Chondrocyte (in vitro differentiated cells): ENCODE results near the gene MYH16. TPM values are rescaled to one million over a fixed set of nuclear protein-coding genes. Genes with fewer than 3 reads are reported as not detected.
"Not testable (repeated sequence)": the region's sequence is repeated elsewhere in the genome, so short reads cannot be mapped to it uniquely, and the experiment has no call there.

Experiments used
- DNase-seq: peaks from one replicate; pipeline ENCODE4 v3.0.0; 2021; ENCODE audit warnings: mixed read lengths, low spot score
- H3K27ac Mint-ChIP-seq: one replicate; pipeline ENCODE4 v1.8.0; 2021; ENCODE audit warnings: mild to moderate bottlenecking, moderate library complexity, mixed read lengths; ENCODE audit not compliant: unreplicated experiment
- H3K27me3 Mint-ChIP-seq: 2 replicates; pipeline ENCODE4 v1.8.0; 2021; ENCODE audit warnings: low read depth, mixed read lengths
- H3K36me3 Mint-ChIP-seq: 2 replicates; pipeline ENCODE4 v1.8.0; 2021; ENCODE audit warnings: low read depth, mixed read lengths
- H3K4me1 Mint-ChIP-seq: 2 replicates; pipeline ENCODE4 v1.8.0; 2021; ENCODE audit warnings: low read depth, mild to moderate bottlenecking, mixed read lengths
- H3K4me3 Mint-ChIP-seq: one replicate; pipeline ENCODE4 v1.8.0; 2021; ENCODE audit warnings: mild to moderate bottlenecking, moderate library complexity, mixed read lengths; ENCODE audit not compliant: unreplicated experiment
- H3K9me3 Mint-ChIP-seq: 2 replicates; pipeline ENCODE4 v1.8.0; 2021; ENCODE audit warnings: low read depth, mixed read lengths
- long read RNA-seq: library from polyadenylated mRNA; stranded (forward); transcript quantifications from one replicate; pipeline ENCODE4 v2.0.0, GENCODE V29; 2021
- total RNA-seq: library from RNA; stranded (reverse); gene quantifications from 3 replicates; pipeline ENCODE4 v1.2.1, GENCODE V29; 2021
- TF ChIP-seq, protein P1 (sequence below): fragments of 200-600 bp; sonication (generic); IDR thresholded peaks from 2 replicates; pipeline ENCODE4 v1.5.0; 2021; ENCODE audit warnings: antibody characterized with exemption, mild to moderate bottlenecking, moderate library complexity

Gene MYH16
- total RNA-seq: not detected in 3 replicates
- long read RNA-seq, partial matches to known transcripts: 0 of 1 reads
- long read RNA-seq, other reads (novel, unspliced or antisense): 1 of 1 reads

GRCh38 chr7:99272476-99273045 is at the start of gene MYH16:
Gene MYH16, plus strand, starts transcription at chr7:99272839.
- H3K27ac Mint-ChIP-seq: no peak within 1 kb of the TSS
- H3K36me3 Mint-ChIP-seq: no peaks in the 10 kb centered on the region
- peaks cover 20% of the 10 kb centered on the region for H3K4me1 Mint-ChIP-seq
- no peak for DNase-seq
- H3K4me3 Mint-ChIP-seq: no peak within 1 kb of the TSS
- no peaks in the 10 kb centered on the region for H3K27me3 Mint-ChIP-seq
- TF ChIP-seq, protein P1, sequence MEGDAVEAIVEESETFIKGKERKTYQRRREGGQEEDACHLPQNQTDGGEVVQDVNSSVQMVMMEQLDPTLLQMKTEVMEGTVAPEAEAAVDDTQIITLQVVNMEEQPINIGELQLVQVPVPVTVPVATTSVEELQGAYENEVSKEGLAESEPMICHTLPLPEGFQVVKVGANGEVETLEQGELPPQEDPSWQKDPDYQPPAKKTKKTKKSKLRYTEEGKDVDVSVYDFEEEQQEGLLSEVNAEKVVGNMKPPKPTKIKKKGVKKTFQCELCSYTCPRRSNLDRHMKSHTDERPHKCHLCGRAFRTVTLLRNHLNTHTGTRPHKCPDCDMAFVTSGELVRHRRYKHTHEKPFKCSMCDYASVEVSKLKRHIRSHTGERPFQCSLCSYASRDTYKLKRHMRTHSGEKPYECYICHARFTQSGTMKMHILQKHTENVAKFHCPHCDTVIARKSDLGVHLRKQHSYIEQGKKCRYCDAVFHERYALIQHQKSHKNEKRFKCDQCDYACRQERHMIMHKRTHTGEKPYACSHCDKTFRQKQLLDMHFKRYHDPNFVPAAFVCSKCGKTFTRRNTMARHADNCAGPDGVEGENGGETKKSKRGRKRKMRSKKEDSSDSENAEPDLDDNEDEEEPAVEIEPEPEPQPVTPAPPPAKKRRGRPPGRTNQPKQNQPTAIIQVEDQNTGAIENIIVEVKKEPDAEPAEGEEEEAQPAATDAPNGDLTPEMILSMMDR: no peak
- H3K9me3 Mint-ChIP-seq: no peaks in the 10 kb centered on the region

- peak overlapping the region; percentile 78 for H3K27ac Mint-ChIP-seq
- H3K4me3 Mint-ChIP-seq, H3K9me3 Mint-ChIP-seq, H3K27me3 Mint-ChIP-seq, DNase-seq, H3K36me3 Mint-ChIP-seq: not testable (repeated sequence)
- peaks cover 15% of the 10 kb centered on the region for H3K4me1 Mint-ChIP-seq
Measured at GRCh38 chr7:99224263-99224898, 48.3 kb upstream of the MYH16 start.

- Mint-ChIP-seq H3K27ac (peak overlapping the region; percentile 78), H3K4me1 (peaks cover 15% of the 10 kb centered on the region), H3K4me3 (peak overlapping the region; percentile 31), H3K36me3 (no peaks in the 10 kb centered on the region), H3K9me3 (no peaks in the 10 kb centered on the region), H3K27me3 (no peaks in the 10 kb centered on the region)
- DNase-seq: no peak
- TF ChIP-seq, protein P1: no peak
Measured at GRCh38 chr7:99224899-99225265, 47.8 kb upstream of the MYH16 start.

DNA sequence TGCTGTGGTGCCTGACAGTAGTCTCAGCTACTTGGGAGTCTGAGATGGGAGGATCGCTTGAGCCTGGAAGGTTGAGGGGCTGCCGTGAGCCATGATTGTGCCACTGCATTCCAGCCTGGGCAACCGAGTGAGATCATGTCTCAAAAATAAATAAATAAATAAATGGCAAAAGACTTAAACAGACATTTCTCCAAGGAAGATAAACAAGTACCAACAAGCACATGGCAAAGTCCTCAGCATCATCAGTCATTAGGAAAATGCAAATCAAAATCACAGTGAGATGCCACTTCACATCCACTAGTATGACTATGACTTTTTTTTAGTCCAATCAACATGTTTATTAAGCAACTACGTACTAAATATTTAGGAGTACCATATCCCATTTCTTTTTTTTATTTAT is 43.4 kb upstream of the MYH16 start:
- TF ChIP-seq, protein P1: no peak
- no peak overlapping the region for H3K4me3 Mint-ChIP-seq
- no peaks in the 10 kb centered on the region for H3K27me3 Mint-ChIP-seq
- H3K4me1 Mint-ChIP-seq: peaks cover 9% of the 10 kb centered on the region
- H3K36me3 Mint-ChIP-seq: no peaks in the 10 kb centered on the region
- DNase-seq: no peak
- H3K27ac Mint-ChIP-seq: no peak overlapping the region
- no peaks in the 10 kb centered on the region for H3K9me3 Mint-ChIP-seq

DNA sequence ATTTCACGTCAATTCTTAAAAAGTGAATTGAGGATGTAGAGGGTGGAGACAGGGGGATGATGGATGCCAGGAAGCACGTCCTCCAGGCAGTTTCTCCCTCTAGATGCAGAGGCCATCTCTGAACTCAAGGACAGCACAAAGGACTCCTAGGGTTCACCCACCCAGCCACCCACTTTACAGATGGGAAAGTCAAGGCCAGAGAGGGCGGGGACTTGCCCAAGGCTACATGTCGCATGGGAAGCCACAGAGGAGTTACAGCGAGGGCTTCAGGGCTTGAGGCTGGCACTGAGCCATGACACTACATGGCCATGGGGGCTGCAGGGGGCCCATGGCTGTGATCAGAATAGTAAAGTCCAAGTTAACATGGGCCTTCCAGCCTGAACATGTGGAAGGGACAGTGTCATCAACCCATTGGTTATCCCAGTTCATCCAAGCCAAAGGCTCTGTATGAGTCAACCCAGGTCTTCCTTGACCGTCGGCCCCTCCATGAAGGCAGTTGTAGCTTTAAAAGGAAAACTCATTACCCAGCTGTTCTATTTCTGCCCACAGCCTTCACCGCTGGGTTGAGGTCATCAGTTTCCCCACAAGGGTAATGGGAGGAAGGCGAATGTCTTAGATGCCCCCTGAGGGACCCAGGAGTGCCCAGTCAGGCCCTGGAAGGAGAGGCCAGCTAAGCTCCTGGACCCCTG is 40.4 kb upstream of the MYH16 start:
- no peaks in the 10 kb centered on the region for H3K4me1 Mint-ChIP-seq
- no peak overlapping the region for H3K27ac Mint-ChIP-seq
- TF ChIP-seq, protein P1: no peak
- H3K36me3 Mint-ChIP-seq: no peaks in the 10 kb centered on the region
- no peaks in the 10 kb centered on the region for H3K27me3 Mint-ChIP-seq
- H3K4me3 Mint-ChIP-seq: no peak overlapping the region
- no peak for DNase-seq
- H3K9me3 Mint-ChIP-seq: no peaks in the 10 kb centered on the region

GRCh38 chr7:99232955-99233354 is 39.7 kb upstream of the MYH16 start:
- H3K9me3 Mint-ChIP-seq, H3K27ac Mint-ChIP-seq, H3K4me3 Mint-ChIP-seq, H3K4me1 Mint-ChIP-seq, DNase-seq, H3K36me3 Mint-ChIP-seq, H3K27me3 Mint-ChIP-seq: not testable (repeated sequence)
